ENCODE data around the gene OR6B2.

Gene OR6B2

GRCh38 chr2:240041363-240041762 lies 11.1 kb upstream of the OR6B2 start:
- DNase-seq (ENCODE audit: low spot score), result no peak

DNA sequence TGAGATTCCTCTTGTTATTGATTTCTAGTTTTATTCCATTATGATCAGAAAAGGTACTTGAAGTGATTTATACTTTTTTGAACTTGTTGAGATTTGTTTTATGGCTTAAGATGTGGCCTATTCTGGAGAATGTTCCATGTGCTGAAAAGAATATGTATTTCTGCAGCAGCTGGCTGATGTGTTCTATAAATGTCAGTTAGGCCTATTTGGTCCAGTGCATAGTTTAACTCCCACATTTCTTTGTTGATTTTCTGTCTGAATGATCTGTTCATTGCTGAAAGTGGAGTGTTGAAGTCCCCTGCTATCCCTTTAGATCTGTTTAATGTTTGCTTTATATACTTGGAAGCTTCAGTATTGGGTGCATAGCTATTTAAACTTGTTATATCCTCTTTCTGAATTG lies 7.1 kb upstream of the OR6B2 start:
- no peak for DNase-seq (ENCODE audit: low spot score)

DNA sequence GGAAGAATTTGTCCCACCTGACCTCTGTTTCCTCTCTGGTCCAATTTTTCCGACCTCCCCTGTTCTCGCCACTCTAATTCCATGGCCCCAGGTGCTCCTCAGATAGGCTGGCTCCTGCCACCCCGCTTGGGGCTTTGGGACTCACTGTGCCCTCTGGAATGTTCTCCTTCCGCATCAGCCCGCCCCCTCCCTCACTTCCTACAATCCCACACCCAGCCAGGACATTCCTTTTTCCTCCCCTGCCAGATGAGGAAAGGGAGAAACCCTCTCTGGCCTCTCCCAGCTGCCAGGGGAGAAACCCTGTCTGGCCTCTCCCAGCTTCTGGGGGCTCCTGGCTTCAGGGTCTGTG lies 3.1 kb upstream of the OR6B2 start:
- no peak for DNase-seq (ENCODE audit: low spot score)

- no peak for DNase-seq (ENCODE audit: low spot score)
These were observed 2.4 kb upstream of the OR6B2 start for GRCh38 chr2:240032406-240033329.

DNA sequence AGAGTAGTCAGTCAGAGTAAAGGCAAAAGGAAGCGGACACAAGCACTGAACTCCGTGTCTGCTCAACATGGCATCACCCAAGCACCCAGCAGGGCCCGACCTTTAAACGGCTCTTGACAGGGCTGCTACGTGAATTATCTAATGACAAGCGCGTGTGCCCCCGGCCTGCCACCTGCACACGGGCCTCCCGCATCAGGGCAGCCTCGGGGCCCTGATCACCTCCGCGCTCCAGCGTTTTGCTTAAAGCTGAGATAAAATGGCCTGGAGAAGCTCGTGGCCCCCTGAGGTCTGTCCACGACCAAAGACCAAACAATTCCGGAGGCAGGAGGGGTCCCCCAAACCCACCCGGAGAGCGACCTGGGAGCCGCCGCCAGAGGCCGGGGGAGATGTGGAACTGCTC lies 5.5 kb downstream of the OR6B2 start:
- peak; percentile 29 for DNase-seq (ENCODE audit: low spot score)

DNA sequence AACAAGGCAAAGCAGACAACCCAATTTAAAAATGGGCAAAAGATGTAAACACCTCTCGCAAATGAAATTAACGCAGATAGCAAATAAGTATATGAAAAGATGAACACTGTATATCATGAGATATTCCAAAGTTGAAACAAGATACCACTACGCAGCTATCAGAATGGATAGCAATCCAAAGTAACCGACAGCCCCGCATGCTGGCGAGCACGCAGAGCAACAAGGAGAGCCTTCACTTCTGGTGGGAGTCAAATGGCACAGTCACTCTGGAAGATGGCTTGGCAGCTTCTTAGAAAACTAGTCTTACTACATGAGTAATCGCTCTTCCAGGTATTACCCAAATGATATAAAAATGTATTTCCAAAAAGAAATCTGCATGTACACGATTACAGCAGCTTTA lies 6.4 kb downstream of the OR6B2 start:
- DNase-seq (ENCODE audit: low spot score), result no peak

DNA sequence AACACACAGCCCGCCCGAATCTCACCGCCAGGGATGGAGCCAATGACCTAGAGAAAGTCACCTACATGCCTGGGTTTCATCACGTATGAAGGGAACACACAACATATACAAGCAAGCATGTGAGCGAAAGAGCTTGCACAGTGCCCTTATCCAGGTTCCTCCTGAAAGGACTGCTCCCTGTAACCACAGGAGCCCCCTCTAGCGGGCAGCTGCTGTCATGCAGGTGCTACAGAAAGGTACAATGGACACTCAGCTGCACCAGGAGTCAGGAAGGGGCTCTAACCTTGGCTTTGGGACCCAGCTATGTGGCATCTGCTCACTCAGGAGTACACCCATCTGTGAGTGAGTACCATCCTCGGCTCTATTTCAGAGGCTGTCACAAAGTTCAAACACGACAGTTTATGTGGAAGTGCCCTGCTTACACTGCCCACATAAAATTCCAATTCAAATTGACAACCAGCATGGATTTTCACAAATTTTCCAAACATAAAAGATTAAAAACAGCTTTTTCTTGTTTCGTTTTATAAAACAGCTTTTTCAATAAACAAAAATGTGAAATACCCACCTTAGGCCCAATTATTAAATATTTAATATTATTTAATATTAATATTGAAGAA lies 8.6 kb downstream of the OR6B2 start:
- peak; percentile 82 for DNase-seq (ENCODE audit: low spot score)

GRCh38 chr2:240018071-240018750 lies 12.0 kb downstream of the OR6B2 start:
- no peak for DNase-seq (ENCODE audit: low spot score)

DNA sequence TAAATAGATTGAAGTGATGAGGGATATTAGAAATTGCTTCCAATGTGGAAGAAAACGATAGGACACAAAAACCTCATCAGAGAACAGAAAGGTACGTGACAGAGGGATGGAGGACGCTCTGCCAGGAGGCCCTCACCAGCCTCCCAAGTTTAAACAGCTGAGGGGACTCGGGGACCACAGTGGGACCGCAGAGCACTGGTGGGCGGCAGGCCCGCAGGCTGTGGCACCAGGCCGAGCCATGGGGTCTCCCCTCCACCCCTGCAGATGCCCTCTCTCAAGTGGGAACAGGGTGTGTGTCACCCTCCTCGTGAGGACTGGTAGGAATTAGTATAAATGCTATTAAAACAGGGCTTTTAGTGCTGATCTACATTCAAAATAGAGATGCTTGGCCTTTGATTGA lies 15.9 kb downstream of the OR6B2 start:
- no peak for DNase-seq (ENCODE audit: low spot score)

DNA sequence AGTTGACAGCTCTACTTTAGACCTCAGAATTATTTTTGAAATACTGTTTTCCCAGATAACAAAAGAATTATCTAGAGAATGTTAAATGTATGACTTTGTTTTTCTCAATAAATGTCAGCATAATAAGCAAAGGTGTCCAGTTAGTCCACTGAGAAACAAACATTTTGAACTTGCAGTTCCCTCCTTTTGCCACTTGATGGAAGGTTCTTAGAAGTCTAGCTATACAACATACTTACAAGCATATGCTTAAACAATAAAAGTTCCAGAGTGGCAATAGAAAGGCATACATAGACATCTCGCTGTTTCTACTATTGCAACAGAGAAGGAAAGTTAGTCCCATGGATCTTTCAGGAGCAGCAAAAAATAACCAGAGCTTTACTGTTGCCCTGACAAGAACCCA lies 16.9 kb downstream of the OR6B2 start:
- no peak for DNase-seq (ENCODE audit: low spot score)

GRCh38 chr2:240002983-240003382 lies 27.2 kb downstream of the OR6B2 start:
- no peak for DNase-seq (ENCODE audit: low spot score)

DNA sequence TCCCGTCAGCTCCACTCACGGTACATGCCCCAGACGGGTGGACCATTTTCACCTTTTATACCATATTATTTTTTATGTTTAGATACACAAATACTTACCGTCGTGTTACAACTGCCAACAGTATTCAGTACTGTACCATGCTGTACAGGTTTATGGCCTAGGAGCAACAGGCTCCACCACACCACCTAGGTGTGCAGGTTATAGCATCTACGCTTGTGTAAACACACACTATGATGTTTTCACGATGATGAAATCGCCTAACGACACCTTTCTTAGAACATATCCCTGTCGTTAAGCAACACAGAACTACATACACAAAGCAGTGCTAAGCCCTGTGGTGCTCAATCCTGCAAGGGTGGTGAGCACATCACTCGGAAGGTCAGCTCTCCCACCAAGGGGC lies 29.6 kb downstream of the OR6B2 start:
- no peak for DNase-seq (ENCODE audit: low spot score)

GRCh38 chr2:239997686-239998409 lies 32.4 kb downstream of the OR6B2 start:
- DNase-seq (ENCODE audit: low spot score), result no peak

DNA sequence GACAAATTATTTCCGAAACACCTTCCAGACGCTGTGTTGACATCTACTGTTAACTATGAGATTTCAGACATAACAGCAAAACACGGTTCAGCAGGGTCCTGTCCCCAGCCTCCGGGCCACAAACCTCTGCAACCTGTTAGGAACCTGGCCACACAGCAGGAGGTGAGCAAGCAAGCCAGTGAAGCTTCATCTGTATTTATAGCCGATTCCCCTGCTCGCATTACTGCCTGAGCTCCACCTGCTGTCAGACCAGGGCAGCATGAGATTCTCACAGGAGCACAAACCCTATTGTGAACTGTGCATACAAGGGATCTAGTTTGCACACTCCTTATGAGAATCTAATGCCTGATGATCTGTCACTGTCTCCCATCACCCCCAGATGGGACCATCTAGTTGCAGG lies 36.1 kb downstream of the OR6B2 start:
- DNase-seq (ENCODE audit: low spot score), result no peak

DNA sequence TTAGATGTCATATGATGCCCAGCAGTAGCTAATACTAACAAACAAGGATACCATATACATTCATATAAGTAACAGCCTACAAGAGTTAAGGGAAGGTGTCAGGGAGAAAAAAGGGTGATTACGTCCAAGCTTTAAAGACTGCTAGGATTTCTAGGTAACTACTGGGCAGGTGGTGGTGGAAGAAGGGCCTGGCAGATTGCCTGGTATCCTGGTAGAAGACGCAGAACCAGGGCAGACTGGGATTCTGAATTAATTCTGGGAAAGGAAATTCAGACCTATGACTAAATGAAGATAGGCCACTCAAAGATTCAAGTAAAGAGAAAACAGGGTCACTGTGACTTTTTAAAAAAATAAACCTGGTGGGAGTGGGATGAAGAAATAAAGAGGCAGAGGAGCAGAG lies 36.9 kb downstream of the OR6B2 start:
- no peak for DNase-seq (ENCODE audit: low spot score)

DNA sequence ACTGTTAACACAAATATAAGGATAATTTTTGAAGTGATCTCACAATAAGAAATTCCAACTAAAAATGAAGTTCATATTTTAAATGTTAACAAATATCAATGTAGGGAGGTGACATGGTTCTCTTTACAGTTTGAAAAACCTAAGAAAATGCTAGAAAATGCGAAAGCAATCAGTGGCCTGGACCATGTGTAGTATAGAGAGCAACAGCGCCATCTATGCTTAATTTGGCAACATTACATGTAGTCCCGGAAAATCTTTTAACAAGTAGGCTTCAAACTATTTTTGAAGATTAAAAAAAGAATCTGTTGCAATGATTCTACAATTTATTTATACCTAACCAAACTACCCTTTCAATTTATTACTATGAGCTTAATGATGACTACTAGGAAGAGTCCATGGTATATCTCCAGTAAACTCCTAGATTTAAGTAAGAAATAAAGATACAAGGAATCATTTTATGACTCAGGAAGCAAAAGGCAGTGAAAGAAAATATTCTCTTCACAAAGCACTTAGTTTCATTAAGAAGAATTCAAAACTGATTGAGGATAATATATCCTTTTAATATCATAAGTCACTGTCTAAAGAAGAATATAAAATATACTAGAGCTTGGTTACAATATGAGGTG lies 38.4 kb downstream of the OR6B2 start:
- peak; percentile 68 for DNase-seq (ENCODE audit: low spot score)

DNA sequence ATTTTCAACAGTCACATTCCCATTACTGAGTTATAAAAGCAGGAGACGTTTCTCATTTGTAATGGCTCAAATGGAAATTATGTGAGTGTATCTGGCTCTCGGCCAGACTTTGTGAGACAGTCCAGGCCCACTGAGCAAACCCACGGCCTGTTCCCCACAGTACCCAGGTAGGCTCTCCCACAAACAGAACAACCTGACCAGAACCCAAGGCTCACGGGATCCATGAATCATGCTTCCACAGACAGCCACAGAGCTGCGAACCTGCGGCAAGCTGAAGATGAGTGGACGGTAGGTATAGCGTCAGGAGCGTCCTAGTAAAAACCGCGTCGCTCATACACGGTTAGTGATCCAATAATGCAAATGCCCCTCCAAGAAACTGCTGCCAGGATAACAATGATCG lies 39.3 kb downstream of the OR6B2 start:
- DNase-seq (ENCODE audit: low spot score), result no peak

DNA sequence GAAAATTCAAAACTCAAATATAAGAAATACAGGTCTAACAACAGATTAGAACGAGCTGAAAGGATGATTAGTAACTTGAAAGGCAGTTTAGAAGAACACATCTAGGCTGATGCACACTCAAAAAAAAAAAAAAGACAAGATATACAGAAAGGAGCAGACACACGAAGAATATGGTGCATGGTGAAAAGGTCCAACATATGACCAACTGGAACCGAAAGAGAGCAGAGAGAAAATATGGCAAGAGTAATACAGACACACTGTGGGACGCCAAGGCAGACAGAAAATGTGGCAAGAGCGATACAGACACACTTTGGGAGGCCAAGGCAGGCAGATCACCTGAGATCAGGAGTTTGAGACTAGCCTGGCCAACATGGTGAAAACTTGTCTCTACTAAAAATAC lies 44.9 kb downstream of the OR6B2 start:
- no peak for DNase-seq (ENCODE audit: low spot score)

GRCh38 chr2:239984421-239985194 lies 45.6 kb downstream of the OR6B2 start:
- no peak for DNase-seq (ENCODE audit: low spot score)

DNA sequence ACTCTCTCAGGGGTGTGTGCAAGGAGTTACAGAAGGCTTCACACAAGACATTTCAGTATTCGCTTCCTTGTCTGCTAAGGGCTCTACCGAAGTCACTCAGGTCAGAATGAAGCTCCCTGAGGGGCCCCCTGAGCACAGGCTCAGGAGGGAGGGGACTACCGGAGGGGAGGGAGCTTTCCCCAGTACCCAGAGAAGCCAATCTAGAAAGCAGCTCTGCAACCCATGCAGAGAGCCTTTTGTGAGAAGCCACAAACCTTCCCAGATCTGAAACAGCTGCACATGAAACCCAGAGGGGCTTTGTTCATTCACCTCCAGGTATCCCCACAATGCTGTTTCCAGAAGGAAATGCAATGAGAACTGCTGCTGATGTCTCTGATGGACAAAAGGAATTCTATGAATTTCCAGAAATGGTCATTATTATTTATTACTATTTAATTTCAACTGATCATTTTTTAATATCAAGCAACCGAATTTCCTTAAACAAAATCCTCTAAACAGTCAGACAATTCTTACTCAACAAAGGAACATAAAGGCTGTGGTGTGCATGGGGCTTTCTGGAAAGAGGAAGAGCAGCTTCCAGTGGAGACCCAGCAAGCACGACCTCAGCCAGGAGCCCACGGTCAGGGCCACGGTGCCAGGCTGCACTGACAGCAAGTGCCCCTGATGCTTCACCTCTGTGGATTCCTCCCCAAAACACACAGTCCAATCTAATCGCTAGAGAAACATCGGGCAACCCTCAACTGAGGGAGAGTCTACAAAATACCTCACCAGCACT lies 47.0 kb downstream of the OR6B2 start:
- no peak for DNase-seq (ENCODE audit: low spot score)
